ENCODE data around the gene DCAF7.

GRCh38 chr17:63519972-63520882 lies 30.1 kb upstream of the DCAF7 start:
- TF ChIP-seq POLR2A (IDR thresholded peaks at IDR 0.05) (no peak), CTCF (IDR thresholded peaks at IDR 0.05) (no peak)

Measured in heart left ventricle (tissue), 13 donors.